Panc1 (cell line): Measurements from ENCODE around the gene CISD1. TPM values are rescaled to one million over a fixed set of nuclear protein-coding genes. Genes with fewer than 3 reads are reported as not detected.
"Not testable (repeated sequence)": the region's sequence is repeated elsewhere in the genome, so short reads cannot be mapped to it uniquely, and the experiment has no call there.

Experiments
- ATAC-seq: fragments of 200-7000 bp; cut with Tn5 transposase; 2 replicates; pipeline ENCODE4 v1.9.1; 2020; ENCODE audit warnings: mild to moderate bottlenecking, moderate library complexity
- BruUV-seq: library from RNA; stranded (reverse); fragments of 400-500 nt; replicated peaks from 2 replicates; lab custom pipeline; 2021; lab: Mats Ljungman, UMichigan
- CTCF ChIA-PET: fragments of 300-600 bp; sonication (Branson Sonifier 250); formaldehyde crosslinking; loops from one replicate; lab custom pipeline; 2022; ENCODE audit warnings: antibody characterized with exemption; lab: Charles Lee
- POLR2A ChIA-PET: fragments of 300-600 bp; sonication (Branson Sonifier 250); formaldehyde crosslinking; loops from one replicate; lab custom pipeline; 2022; ENCODE audit warnings: antibody characterized with exemption; lab: Charles Lee
- DNase-seq: peaks from one replicate; pipeline ENCODE4 v3.0.0-alpha.2; 2010; ENCODE audit warnings: low read depth, low spot score
- H3K27ac ChIP-seq: 2 replicates; pipeline ENCODE4 v1.5.1; 2011; ENCODE audit warnings: mild to moderate bottlenecking, low read length, inconsistent platforms
- H3K27me3 ChIP-seq: fragments of 200-500 bp; sonication (Bioruptor generic); 2 replicates; pipeline ENCODE4 v1.6.0; 2014; ENCODE audit warnings: low read length, inconsistent platforms; ENCODE audit not compliant: control insufficient read depth, insufficient read depth
- H3K36me3 ChIP-seq: fragments of 200-500 bp; sonication (Bioruptor generic); 2 replicates; pipeline ENCODE4 v1.5.1; 2014; ENCODE audit warnings: inconsistent platforms, mild to moderate bottlenecking, low read length, moderate library complexity; ENCODE audit not compliant: control insufficient read depth, insufficient read depth
- H3K4me1 ChIP-seq: 2 replicates; pipeline ENCODE4 v1.5.1; 2011; ENCODE audit warnings: inconsistent platforms, mild to moderate bottlenecking, low read length, moderate library complexity; ENCODE audit not compliant: control insufficient read depth, insufficient read depth
- H3K4me3 ChIP-seq, 2 experiments: 2 replicates each; pipeline ENCODE4 v1.5.1; 2011 to 2012; ENCODE audit warnings: low read depth in 2 of 2, low read length in 2 of 2, mild to moderate bottlenecking in 2 of 2, inconsistent platforms in 1 of 2, moderate library complexity in 1 of 2
- H3K9me3 ChIP-seq: fragments of 200-500 bp; sonication (Bioruptor generic); 2 replicates; pipeline ENCODE4 v1.5.1; 2014; ENCODE audit warnings: low read depth, mild to moderate bottlenecking, inconsistent platforms, low read length, moderate library complexity; ENCODE audit not compliant: control insufficient read depth, insufficient read depth
- POLR2AphosphoS5 ChIP-seq: IDR thresholded peaks from 2 replicates; pipeline ENCODE4 v1.6.1; 2012; ENCODE audit warnings: mild to moderate bottlenecking, low read depth, low read length, moderate library complexity
- SIN3A ChIP-seq: IDR thresholded peaks from 2 replicates; pipeline ENCODE4 v1.6.1; 2012; ENCODE audit warnings: low read depth, mild to moderate bottlenecking, low read length, moderate library complexity, borderline replicate concordance; ENCODE audit not compliant: insufficient read depth
- TCF7L2 ChIP-seq: IDR thresholded peaks from 2 replicates; pipeline ENCODE4 v1.6.1; 2011; ENCODE audit warnings: mild to moderate bottlenecking, low read depth, low read length, inconsistent platforms
- in situ Hi-C: cut with HindIII; loops from 2 replicates; pipeline ENCODE4 v1.10.0; 2016; ENCODE audit warnings: low sequenced_read_pairs, low pct_unique_long_range_greater_than_20kb
- intact Hi-C: fragments of 100-400 bp; cut with micrococcal nuclease; formaldehyde crosslinking; loops from one replicate; pipeline ENCODE4 v1.10.0; 2022; ENCODE audit not compliant: unreplicated experiment
- total RNA-seq: library from RNA; stranded (reverse); gene quantifications from one replicate; pipeline ENCODE4 v1.2.1, GENCODE V29; 2021; ENCODE audit not compliant: unreplicated experiment
- TF ChIP-seq, protein P1 (sequence below), 2 experiments: IDR thresholded peaks; 2 replicates each; pipeline ENCODE4 v1.6.1; 2011 to 2012; ENCODE audit warnings: low read depth in 2 of 2, control low read depth in 1 of 2, low read length in 1 of 2, mild to moderate bottlenecking in 1 of 2, moderate library complexity in 1 of 2; ENCODE audit not compliant: insufficient read depth in 1 of 2
- TF ChIP-seq, protein P2 (sequence below): fragments of 450-650 bp; IDR thresholded peaks from 2 replicates; pipeline ENCODE4 v1.5.1; 2017; ENCODE audit warnings: mild to moderate bottlenecking

CISD1 gene
- total RNA-seq, 1 experiment from 2014 or later: 64.1 TPM

DNA sequence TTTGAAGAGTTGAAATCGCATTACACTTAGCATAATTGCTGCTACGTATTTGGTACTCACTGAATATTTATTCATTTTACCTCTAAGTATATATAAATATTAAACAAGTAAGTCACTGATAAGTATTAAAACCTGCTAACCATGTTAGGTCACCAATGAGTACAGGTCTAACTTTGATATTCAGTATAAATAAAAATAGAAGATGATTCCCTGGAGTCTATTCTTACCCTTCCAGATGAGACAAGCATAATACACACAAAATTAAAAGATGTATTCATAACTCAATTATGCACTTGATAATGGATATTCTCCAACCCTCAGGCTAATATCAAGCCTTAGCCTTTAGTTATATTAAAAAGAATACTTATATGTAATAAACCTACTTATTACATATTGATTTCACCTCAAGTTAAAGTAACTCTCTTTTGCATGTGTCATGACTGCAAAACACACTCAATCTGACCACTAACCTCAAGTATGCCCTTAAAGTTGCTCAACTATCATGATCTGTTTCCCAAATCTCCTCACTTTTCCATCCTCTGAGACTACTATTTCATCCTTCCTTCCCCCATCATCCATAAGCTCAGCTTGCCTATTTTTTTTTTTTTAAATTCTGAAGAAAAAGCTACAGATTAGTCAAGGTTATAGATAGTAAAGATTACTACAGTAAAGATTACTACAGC lies 48.1 kb upstream of the CISD1 start:
- ChIA-PET CTCF (no interaction called here), POLR2A (no interaction called here)
- in situ Hi-C loops (no loop called here), intact Hi-C loops (no loop called here)
- no TSS peak for BruUV-seq
- Histone ChIP-seq H3K27ac (no peak overlapping the region), H3K27me3 (no peaks in the 10 kb centered on the region), H3K4me1 (no peaks in the 10 kb centered on the region), H3K36me3 (no peaks in the 10 kb centered on the region; the same call in 1 of the 2 replicates), H3K4me3 (no peak overlapping the region), H3K9me3 (no peaks in the 10 kb centered on the region)
- DNase-seq: no peak
- ATAC-seq: no peak
- no peak for TF ChIP-seq TCF7L2
- TF ChIP-seq, protein P1, sequence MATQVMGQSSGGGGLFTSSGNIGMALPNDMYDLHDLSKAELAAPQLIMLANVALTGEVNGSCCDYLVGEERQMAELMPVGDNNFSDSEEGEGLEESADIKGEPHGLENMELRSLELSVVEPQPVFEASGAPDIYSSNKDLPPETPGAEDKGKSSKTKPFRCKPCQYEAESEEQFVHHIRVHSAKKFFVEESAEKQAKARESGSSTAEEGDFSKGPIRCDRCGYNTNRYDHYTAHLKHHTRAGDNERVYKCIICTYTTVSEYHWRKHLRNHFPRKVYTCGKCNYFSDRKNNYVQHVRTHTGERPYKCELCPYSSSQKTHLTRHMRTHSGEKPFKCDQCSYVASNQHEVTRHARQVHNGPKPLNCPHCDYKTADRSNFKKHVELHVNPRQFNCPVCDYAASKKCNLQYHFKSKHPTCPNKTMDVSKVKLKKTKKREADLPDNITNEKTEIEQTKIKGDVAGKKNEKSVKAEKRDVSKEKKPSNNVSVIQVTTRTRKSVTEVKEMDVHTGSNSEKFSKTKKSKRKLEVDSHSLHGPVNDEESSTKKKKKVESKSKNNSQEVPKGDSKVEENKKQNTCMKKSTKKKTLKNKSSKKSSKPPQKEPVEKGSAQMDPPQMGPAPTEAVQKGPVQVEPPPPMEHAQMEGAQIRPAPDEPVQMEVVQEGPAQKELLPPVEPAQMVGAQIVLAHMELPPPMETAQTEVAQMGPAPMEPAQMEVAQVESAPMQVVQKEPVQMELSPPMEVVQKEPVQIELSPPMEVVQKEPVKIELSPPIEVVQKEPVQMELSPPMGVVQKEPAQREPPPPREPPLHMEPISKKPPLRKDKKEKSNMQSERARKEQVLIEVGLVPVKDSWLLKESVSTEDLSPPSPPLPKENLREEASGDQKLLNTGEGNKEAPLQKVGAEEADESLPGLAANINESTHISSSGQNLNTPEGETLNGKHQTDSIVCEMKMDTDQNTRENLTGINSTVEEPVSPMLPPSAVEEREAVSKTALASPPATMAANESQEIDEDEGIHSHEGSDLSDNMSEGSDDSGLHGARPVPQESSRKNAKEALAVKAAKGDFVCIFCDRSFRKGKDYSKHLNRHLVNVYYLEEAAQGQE (IDR thresholded peaks at IDR 0.05; ENCODE audit: insufficient read depth in 1 of 2, low read depth in 2 of 2, low read length in 1 of 2): no peak
- no peak for TF ChIP-seq SIN3A
- TF ChIP-seq, protein P2, sequence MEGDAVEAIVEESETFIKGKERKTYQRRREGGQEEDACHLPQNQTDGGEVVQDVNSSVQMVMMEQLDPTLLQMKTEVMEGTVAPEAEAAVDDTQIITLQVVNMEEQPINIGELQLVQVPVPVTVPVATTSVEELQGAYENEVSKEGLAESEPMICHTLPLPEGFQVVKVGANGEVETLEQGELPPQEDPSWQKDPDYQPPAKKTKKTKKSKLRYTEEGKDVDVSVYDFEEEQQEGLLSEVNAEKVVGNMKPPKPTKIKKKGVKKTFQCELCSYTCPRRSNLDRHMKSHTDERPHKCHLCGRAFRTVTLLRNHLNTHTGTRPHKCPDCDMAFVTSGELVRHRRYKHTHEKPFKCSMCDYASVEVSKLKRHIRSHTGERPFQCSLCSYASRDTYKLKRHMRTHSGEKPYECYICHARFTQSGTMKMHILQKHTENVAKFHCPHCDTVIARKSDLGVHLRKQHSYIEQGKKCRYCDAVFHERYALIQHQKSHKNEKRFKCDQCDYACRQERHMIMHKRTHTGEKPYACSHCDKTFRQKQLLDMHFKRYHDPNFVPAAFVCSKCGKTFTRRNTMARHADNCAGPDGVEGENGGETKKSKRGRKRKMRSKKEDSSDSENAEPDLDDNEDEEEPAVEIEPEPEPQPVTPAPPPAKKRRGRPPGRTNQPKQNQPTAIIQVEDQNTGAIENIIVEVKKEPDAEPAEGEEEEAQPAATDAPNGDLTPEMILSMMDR: no peak
- no peak for TF ChIP-seq POLR2AphosphoS5

DNA sequence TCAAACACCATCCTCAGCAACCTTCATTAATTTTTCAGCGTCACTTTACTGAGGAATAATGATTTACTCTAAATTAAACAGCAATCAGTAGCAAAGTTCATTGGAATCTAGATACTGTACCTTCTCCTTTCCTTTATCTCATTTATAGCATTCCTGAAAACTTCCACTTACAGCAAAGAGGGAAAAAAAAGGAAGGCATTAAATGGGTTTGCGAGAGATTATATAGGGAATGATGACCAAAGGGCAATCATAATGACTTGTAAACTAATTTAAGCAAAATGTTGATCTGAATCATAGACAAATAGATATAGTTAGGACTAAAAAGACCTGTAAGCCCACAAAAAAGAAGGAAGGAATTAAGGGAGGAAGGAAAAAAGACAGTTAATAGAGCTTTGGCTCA lies 43.3 kb upstream of the CISD1 start:
- ATAC-seq (no peak), DNase-seq (no peak)
- no peaks in the 10 kb centered on the region for H3K27me3 ChIP-seq
- intact Hi-C loops: no loop called here
- ChIA-PET CTCF (no interaction called here), POLR2A (no interaction called here)
- peaks cover 4% of the 10 kb centered on the region; the same call in 1 of the 2 replicates for H3K36me3 ChIP-seq
- H3K4me3 ChIP-seq: no peak overlapping the region
- no peak overlapping the region for H3K27ac ChIP-seq
- in situ Hi-C loops: no loop called here
- H3K4me1 ChIP-seq: no peaks in the 10 kb centered on the region
- TF ChIP-seq POLR2AphosphoS5 (no peak), SIN3A (no peak), TCF7L2 (no peak)
- TF ChIP-seq, protein P2: no peak
- TF ChIP-seq, protein P1 (IDR thresholded peaks at IDR 0.05; ENCODE audit: insufficient read depth in 1 of 2, low read depth in 2 of 2, low read length in 1 of 2): no peak
- BruUV-seq: no TSS peak
- no peaks in the 10 kb centered on the region for H3K9me3 ChIP-seq

DNA sequence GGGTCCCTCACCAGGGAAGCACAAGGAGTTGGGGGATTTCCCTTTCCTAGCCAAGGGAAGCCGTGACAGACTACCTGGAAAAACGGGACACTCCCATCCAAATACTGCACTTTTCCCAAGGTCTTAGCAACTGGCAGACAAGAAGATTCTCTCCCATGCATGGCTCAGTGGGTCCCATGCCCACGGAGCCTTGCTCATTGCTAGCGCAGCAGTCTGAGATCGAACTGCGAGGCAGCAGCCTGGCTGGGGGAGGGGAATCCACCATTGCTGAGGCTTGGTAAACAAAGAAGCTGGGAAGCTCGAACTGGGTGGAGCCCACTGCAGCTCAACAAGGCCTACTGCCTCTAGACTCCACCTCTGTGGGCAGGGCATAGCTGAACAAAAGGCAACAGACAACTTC lies 39.1 kb upstream of the CISD1 start:
- intact Hi-C loops, in situ Hi-C loops, POLR2A ChIA-PET: not testable (repeated sequence)

More for the DNA sequence above, 39.1 kb upstream of the CISD1 start:
- not testable (repeated sequence) for BruUV-seq, DNase-seq, H3K9me3 ChIP-seq, H3K36me3 ChIP-seq, ATAC-seq, H3K27me3 ChIP-seq, H3K4me1 ChIP-seq, H3K27ac ChIP-seq, H3K4me3 ChIP-seq
- CTCF ChIA-PET: interaction anchor here (0.8 kb wide), 1 partner anchor 563 kb away, joined by 3 read pairs; no protein-coding TSS in a partner anchor
